SK-N-SH (cell line): ENCODE data around the gene FOXR1. TPM values are rescaled to one million over a fixed set of nuclear protein-coding genes. Genes with fewer than 3 reads are reported as not detected.

Experiments
- CTCF ChIA-PET: fragments of 300-600, 350-600 bp; formaldehyde crosslinking; extraction: SDS; loops from one replicate; lab custom pipeline; 2021; lab: Yijun Ruan, JAX
- POLR2A ChIA-PET: fragments of 350-600 bp; sonication (Branson Sonifier 250); formaldehyde crosslinking; extraction: SDS; loops from one replicate; lab custom pipeline; 2020; ENCODE audit warnings: antibody characterized with exemption, inconsistent platforms; lab: Yijun Ruan, JAX
- DNase-seq: peaks from one replicate; pipeline ENCODE4 v3.0.0; 2012
- H2AFZ ChIP-seq: fragments of 200-600 bp; sonication (generic); 2 replicates; pipeline ENCODE4 v1.8.1; 2016; ENCODE audit warnings: antibody characterized with exemption, mild to moderate bottlenecking, low read depth
- H3F3A ChIP-seq: fragments of 200-600 bp; sonication (generic); replicated peaks from 2 replicates; pipeline ENCODE3; 2016; ENCODE audit warnings: antibody characterized with exemption, mild to moderate bottlenecking; ENCODE audit not compliant: insufficient read depth
- H3K27ac ChIP-seq, 2 experiments: fragments of 200-500 bp in 1 of 2; fragments of 200-600 bp in 1 of 2; sonication (Bioruptor generic) in 1 of 2; sonication (generic), shearing (Covaris generic) in 1 of 2; 2 replicates each; pipeline versions ENCODE4 v1.5.1 to v1.6.1; 2014 to 2016; ENCODE audit warnings: low read depth in 2 of 2, inconsistent platforms in 1 of 2, low read length in 1 of 2, mild to moderate bottlenecking in 1 of 2, mixed read lengths in 1 of 2
- H3K27me3 ChIP-seq: fragments of 200-600 bp; sonication (generic), shearing (Covaris generic); 2 replicates; pipeline ENCODE4 v1.6.1; 2016; ENCODE audit warnings: mixed run types; ENCODE audit not compliant: insufficient read depth
- H3K36me3 ChIP-seq, 2 experiments: fragments of 200-500 bp in 1 of 2; fragments of 200-600 bp in 1 of 2; sonication (Bioruptor generic) in 1 of 2; sonication (generic) in 1 of 2; replicated peaks in 1 of 2; 2 replicates each; pipeline versions ENCODE3 to v1.5.1; 2014 to 2016; ENCODE audit warnings: low read length in 1 of 2, mild to moderate bottlenecking in 1 of 2; ENCODE audit not compliant: insufficient read depth in 2 of 2, control insufficient read depth in 1 of 2
- H3K4me1 ChIP-seq, 2 experiments: fragments of 200-500 bp in 1 of 2; fragments of 200-600 bp in 1 of 2; sonication (Bioruptor generic) in 1 of 2; sonication (generic), shearing (Covaris generic) in 1 of 2; 2 replicates each; pipeline versions ENCODE4 v1.5.1 to v1.6.1; 2014 to 2016; ENCODE audit warnings: low read depth in 1 of 2, low read length in 1 of 2, mixed run types in 1 of 2; ENCODE audit not compliant: insufficient read depth in 2 of 2, control insufficient read depth in 1 of 2
- H3K4me2 ChIP-seq: fragments of 200-600 bp; sonication (generic), shearing (Covaris generic); 2 replicates; pipeline ENCODE4 v1.6.1; 2017; ENCODE audit warnings: mixed run types
- H3K4me3 ChIP-seq, 2 experiments: fragments of 200-500 bp in 1 of 2; fragments of 200-600 bp in 1 of 2; sonication (Bioruptor generic) in 1 of 2; sonication (generic), shearing (Covaris generic) in 1 of 2; 2 replicates each; pipeline versions ENCODE4 v1.5.1 to v1.8.1; 2014 to 2016; ENCODE audit warnings: low read depth in 2 of 2, inconsistent platforms in 1 of 2, low read length in 1 of 2, mild to moderate bottlenecking in 1 of 2, mixed read lengths in 1 of 2, moderate library complexity in 1 of 2
- H3K79me2 ChIP-seq: fragments of 200-600 bp; sonication (generic); 2 replicates; pipeline ENCODE4 v1.8.1; 2017; ENCODE audit warnings: mild to moderate bottlenecking; ENCODE audit not compliant: insufficient read depth
- H3K9ac ChIP-seq: fragments of 200-600 bp; sonication (generic); 2 replicates; pipeline ENCODE4 v1.6.1; 2017; ENCODE audit warnings: mixed run types
- H3K9me2 ChIP-seq: fragments of 200-600 bp; sonication (generic); 2 replicates; pipeline ENCODE4 v1.6.1; 2017; ENCODE audit warnings: mixed run types
- H3K9me3 ChIP-seq: fragments of 200-600 bp; sonication (generic); 2 replicates; pipeline ENCODE4 v1.6.1; 2017; ENCODE audit warnings: mixed run types, mild to moderate bottlenecking, moderate library complexity
- H4K20me1 ChIP-seq: fragments of 200-600 bp; sonication (generic); 2 replicates; pipeline ENCODE4 v1.6.1; 2017; ENCODE audit warnings: mild to moderate bottlenecking, mixed run types; ENCODE audit not compliant: insufficient read depth
- CHD2 ChIP-seq: fragments of 150-350 bp; IDR thresholded peaks from 2 replicates; pipeline ENCODE4 v1.6.1; 2018; ENCODE audit warnings: low read length; ENCODE audit not compliant: partially characterized antibody
- CTCF ChIP-seq: fragments of 200-600 bp; sonication (generic); IDR thresholded peaks from 2 replicates; pipeline ENCODE4 v1.6.1; 2017; ENCODE audit warnings: antibody characterized with exemption, mild to moderate bottlenecking, moderate library complexity
- FOXJ3 ChIP-seq: sonication (generic); formaldehyde crosslinking; IDR thresholded peaks from 2 replicates; pipeline ENCODE4 v1.5.1; 2020; ENCODE audit warnings: mild to moderate bottlenecking, missing genetic modification reagents
- GABPA ChIP-seq: IDR thresholded peaks from 2 replicates; pipeline ENCODE4 v1.4.0; 2012; ENCODE audit warnings: low read depth, mild to moderate bottlenecking
- MAX ChIP-seq: IDR thresholded peaks from 2 replicates; pipeline ENCODE4 v1.4.0; 2012; ENCODE audit warnings: low read depth
- MXI1 ChIP-seq: IDR thresholded peaks from 2 replicates; pipeline ENCODE4 v1.6.1; 2012; ENCODE audit warnings: mild to moderate bottlenecking, low read depth, low read length, improper control_type of control experiment
- RCOR1 ChIP-seq: fragments of 150-350 bp; IDR thresholded peaks from 2 replicates; pipeline ENCODE4 v1.6.1; 2017; ENCODE audit warnings: antibody characterized with exemption, low read length
- RFX5 ChIP-seq: IDR thresholded peaks from 2 replicates; pipeline ENCODE4 v1.6.1; 2012; ENCODE audit warnings: mild to moderate bottlenecking, improper control_type of control experiment, low read length
- RXRA ChIP-seq: IDR thresholded peaks from 2 replicates; pipeline ENCODE4 v1.4.0; 2012; ENCODE audit warnings: low read depth, mild to moderate bottlenecking, borderline replicate concordance
- SMC3 ChIP-seq: IDR thresholded peaks from 2 replicates; pipeline ENCODE4 v1.6.1; 2012; ENCODE audit warnings: low read depth, low read length, improper control_type of control experiment
- TCF12 ChIP-seq: IDR thresholded peaks from 2 replicates; pipeline ENCODE4 v1.4.0; 2012
- TEAD4 ChIP-seq: IDR thresholded peaks from 2 replicates; pipeline ENCODE4 v1.4.0; 2012; ENCODE audit warnings: mild to moderate bottlenecking, borderline replicate concordance; ENCODE audit not compliant: insufficient read depth
- YY1 ChIP-seq: IDR thresholded peaks from 2 replicates; pipeline ENCODE4 v1.4.0; 2012; ENCODE audit warnings: low read depth, mild to moderate bottlenecking
- WGBS: methylation state at CpG from one replicate; pipeline ENCODE4 v1.1.6; 2017; ENCODE audit warnings: low lambda C conversion rate; 5-methylcytosine and 5-hydroxymethylcytosine counted together
- polyA plus RNA-seq, 3 experiments: library from polyadenylated mRNA; depleted of rRNA; stranded (reverse); fragments of >200 nt; gene quantifications; 2 replicates each; pipeline ENCODE4 v1.2.3, GENCODE V29; 2012
- TF ChIP-seq, protein P1 (sequence below): fragments of 150-350 bp; IDR thresholded peaks from 2 replicates; pipeline ENCODE4 v1.6.1; 2017; ENCODE audit warnings: antibody characterized with exemption, low read length, low read depth, borderline replicate concordance
- TF ChIP-seq, protein P2 (sequence below): IDR thresholded peaks from 2 replicates; pipeline ENCODE4 v1.4.0; 2012; ENCODE audit warnings: low read depth, borderline replicate concordance

The FOXR1 gene
- polyA plus RNA-seq, 1 of the 3 experiments (the other 2 are of a cell fraction), result not detected

DNA sequence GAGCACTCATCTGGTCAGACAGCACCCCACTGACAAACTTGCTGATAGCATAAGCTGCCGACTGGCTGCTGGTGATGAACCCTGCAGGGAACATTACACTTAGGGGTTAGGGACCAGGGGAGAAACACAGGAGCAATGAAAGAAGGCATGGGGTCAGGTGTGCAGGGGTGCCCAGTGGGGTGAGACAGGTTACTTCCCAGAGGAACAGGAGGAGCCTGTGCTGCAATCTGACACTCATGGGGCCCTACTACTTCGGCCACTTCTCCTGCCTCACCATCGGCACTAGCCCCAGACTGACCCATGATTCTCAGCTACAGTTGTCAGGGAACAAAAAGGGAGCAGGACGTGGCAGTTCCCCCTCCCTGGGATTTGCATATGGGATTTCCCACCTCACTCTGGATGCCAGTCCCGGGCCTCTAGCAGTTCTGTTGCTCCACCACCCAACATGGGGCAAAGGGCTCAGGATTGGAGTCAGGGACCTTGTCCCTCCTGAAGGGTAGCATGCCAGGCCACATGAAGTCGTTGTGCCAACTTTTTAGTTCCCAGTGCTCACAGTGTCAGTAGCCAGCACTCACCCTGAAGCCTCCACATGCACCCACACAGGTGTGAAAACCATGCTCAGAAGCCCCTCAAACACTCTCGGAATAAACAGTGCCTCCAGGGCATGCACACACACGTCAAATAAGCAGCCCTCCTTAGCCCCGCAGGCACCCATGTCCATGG lies 56.9 kb downstream of the FOXR1 start:
- Histone ChIP-seq H3K4me1 (peaks cover 10 to 12% of the 10 kb centered on the region in 2 experiments; a peak in 3 of 4 replicates), H3K79me2 (no peaks in the 10 kb centered on the region), H3K27me3 (no peaks in the 10 kb centered on the region), H3K4me3 (no peak overlapping the region), H3K4me2 (no peak overlapping the region), H3F3A (peaks cover 8% of the 10 kb centered on the region), H3K36me3 (peaks cover 7 to 28% of the 10 kb centered on the region in 2 experiments), H3K9me3 (no peaks in the 10 kb centered on the region), H4K20me1 (no peaks in the 10 kb centered on the region)
- ChIA-PET POLR2A (no interaction called here), CTCF (interaction anchor here (0.7 to 3.0 kb wide), 4 partner anchors 9 to 295 kb away, joined by 3 to 16 read pairs (median 3); partner anchors contain the start of genes RPS25 and TRAPPC4)
- no peak for TF ChIP-seq TCF12
- TF ChIP-seq MXI1, result no peak
- TF ChIP-seq, protein P1, sequence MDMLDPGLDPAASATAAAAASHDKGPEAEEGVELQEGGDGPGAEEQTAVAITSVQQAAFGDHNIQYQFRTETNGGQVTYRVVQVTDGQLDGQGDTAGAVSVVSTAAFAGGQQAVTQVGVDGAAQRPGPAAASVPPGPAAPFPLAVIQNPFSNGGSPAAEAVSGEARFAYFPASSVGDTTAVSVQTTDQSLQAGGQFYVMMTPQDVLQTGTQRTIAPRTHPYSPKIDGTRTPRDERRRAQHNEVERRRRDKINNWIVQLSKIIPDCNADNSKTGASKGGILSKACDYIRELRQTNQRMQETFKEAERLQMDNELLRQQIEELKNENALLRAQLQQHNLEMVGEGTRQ, result no peak
- no peak for TF ChIP-seq MAX
- TF ChIP-seq RFX5, result no peak
- no peak for TF ChIP-seq YY1
- TF ChIP-seq SMC3, result no peak
- TF ChIP-seq RCOR1, result no peak
- TF ChIP-seq RXRA, result no peak
- no peak for TF ChIP-seq CTCF
- TF ChIP-seq CHD2, result no peak
- TF ChIP-seq, protein P2, sequence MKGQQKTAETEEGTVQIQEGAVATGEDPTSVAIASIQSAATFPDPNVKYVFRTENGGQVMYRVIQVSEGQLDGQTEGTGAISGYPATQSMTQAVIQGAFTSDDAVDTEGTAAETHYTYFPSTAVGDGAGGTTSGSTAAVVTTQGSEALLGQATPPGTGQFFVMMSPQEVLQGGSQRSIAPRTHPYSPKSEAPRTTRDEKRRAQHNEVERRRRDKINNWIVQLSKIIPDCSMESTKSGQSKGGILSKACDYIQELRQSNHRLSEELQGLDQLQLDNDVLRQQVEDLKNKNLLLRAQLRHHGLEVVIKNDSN, result no peak
- no peak for TF ChIP-seq TEAD4
- TF ChIP-seq, all 33 proteins: peak for 0
- DNase-seq, result no peak
- Histone ChIP-seq H3K9ac (no peak overlapping the region), H3K9me2 (no peaks in the 10 kb centered on the region), H3K27ac (no peak overlapping the region), H2AFZ (no peak overlapping the region)
- 89% methylated on average over 7 of the region's 9 CpGs for WGBS

DNA sequence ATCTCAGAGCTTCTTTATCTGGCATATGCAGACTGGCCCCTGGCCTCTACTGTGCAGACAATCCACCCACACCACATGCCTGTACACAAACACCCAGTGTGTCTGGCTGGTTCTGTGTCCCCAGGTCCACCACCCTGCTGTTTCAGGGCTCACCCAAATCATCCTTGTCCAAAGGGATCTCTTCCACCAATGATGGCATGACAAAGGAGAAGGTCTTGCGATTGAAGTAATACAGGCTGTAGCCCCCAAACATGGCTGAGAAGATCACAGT lies 57.4 kb downstream of the FOXR1 start:
- Histone ChIP-seq H3K9me2 (no peaks in the 10 kb centered on the region), H3K9me3 (no peaks in the 10 kb centered on the region), H3K4me2 (peak overlapping the region; percentile 94; the same call in 1 of the 2 replicates), H3K9ac (no peak overlapping the region), H3K4me3 (no peak overlapping the region), H3K27me3 (no peaks in the 10 kb centered on the region), H3K27ac (no peak overlapping the region), H3F3A (peaks cover 3% of the 10 kb centered on the region), H3K36me3 (peaks cover 2 to 23% of the 10 kb centered on the region in 2 experiments), H2AFZ (no peak overlapping the region), H3K4me1 (peaks cover 5 to 12% of the 10 kb centered on the region in 2 experiments; a peak in 2 of 4 replicates), H3K79me2 (no peaks in the 10 kb centered on the region), H4K20me1 (no peaks in the 10 kb centered on the region)
- WGBS, result 100% methylated on average over 1 of the region's 1 CpG
- no peak for TF ChIP-seq SMC3
- no peak for TF ChIP-seq FOXJ3 (CRISPR knock-in tag)
- no peak for TF ChIP-seq GABPA
- ChIA-PET CTCF (interaction anchor here (1.6 to 3.0 kb wide), 3 partner anchors 9 to 19 kb away, joined by 4 to 16 read pairs (median 13); partner anchors contain the start of genes RPS25 and TRAPPC4), POLR2A (interaction anchor here (2.0 kb wide), 1 partner anchor 10 kb away, joined by 6 read pairs; the partner anchor contains the start of genes RPS25 and TRAPPC4)
- DNase-seq, result no peak
